B cell (primary cell): Measurements from ENCODE around the gene AP1AR. TPM values are rescaled to one million over a fixed set of nuclear protein-coding genes. Genes with fewer than 3 reads are reported as not detected.

Experiments used
- ATAC-seq: fragments of 200-7000 bp; cut with Tn5 transposase; one replicate; pipeline ENCODE4 v1.10.0; 2021; ENCODE audit warnings: low read depth, mild to moderate bottlenecking, moderate number of reproducible peaks, moderate library complexity
- CTCF ChIA-PET: fragments of 350-600 bp; sonication (Branson Sonifier 250); formaldehyde crosslinking; loops from one replicate; lab custom pipeline; 2021; ENCODE audit warnings: antibody characterized with exemption, inconsistent platforms; lab: Charles Lee
- POLR2A ChIA-PET: fragments of 350-600 bp; sonication (Branson Sonifier 250); formaldehyde crosslinking; loops from one replicate; lab custom pipeline; 2021; ENCODE audit warnings: antibody characterized with exemption; lab: Charles Lee
- DNase-seq: peaks from one replicate; pipeline ENCODE4 v3.0.0; 2013
- H2AFZ ChIP-seq: 2 replicates; pipeline ENCODE4 v1.6.1; 2012; ENCODE audit warnings: mild to moderate bottlenecking, low read depth, low read length; ENCODE audit not compliant: insufficient read depth, poor library complexity, severe bottlenecking
- H3K27ac ChIP-seq, 2 donors: 1 replicate in 1 of 2; 2 replicates in 1 of 2; pipeline ENCODE4 v1.5.1; 2012 to 2013; ENCODE audit warnings: low read length in 2 of 2, mild to moderate bottlenecking in 2 of 2, moderate library complexity in 1 of 2
- H3K27me3 ChIP-seq, 4 experiments: fragments of 200-600 bp in 1 of 4; sonication (generic) in 1 of 4; replicated peaks in 1 of 4; 1 replicate in 2 of 4; 2 replicates in 2 of 4; pipeline versions ENCODE4 v1.6.1 to v1.7.0; 2013 to 2016; ENCODE audit warnings: low read length in 3 of 4, mild to moderate bottlenecking in 2 of 4, mixed read lengths in 1 of 4, moderate library complexity in 1 of 4; ENCODE audit not compliant: insufficient read depth in 4 of 4, control insufficient read depth in 3 of 4; ENCODE audit errors: control extremely low read depth in 1 of 4
- H3K36me3 ChIP-seq, 2 experiments: replicated peaks in 1 of 2; 1 replicate in 1 of 2; 2 replicates in 1 of 2; pipeline versions ENCODE4 v1.6.1 to v1.7.1; 2013; ENCODE audit warnings: low read length in 1 of 2; ENCODE audit not compliant: insufficient read depth in 2 of 2, control insufficient read depth in 1 of 2; ENCODE audit errors: control extremely low read depth in 1 of 2, extremely low read depth in 1 of 2
- H3K4me1 ChIP-seq, 2 donors: fragments of 200-600 bp in 1 of 2; sonication (generic) in 1 of 2; 1 replicate in 1 of 2; 2 replicates in 1 of 2; pipeline versions ENCODE4 v1.5.1 to v1.6.1; 2013 to 2017; ENCODE audit warnings: low read length in 2 of 2; ENCODE audit not compliant: control insufficient read depth in 2 of 2, insufficient read depth in 2 of 2
- H3K4me2 ChIP-seq: replicated peaks from 2 replicates; pipeline ENCODE3; 2012; ENCODE audit warnings: mild to moderate bottlenecking, low read depth, low read length; ENCODE audit not compliant: poor library complexity, severe bottlenecking
- H3K4me3 ChIP-seq, 5 experiments: fragments of 200-600 bp in 1 of 5; sonication (generic) in 1 of 5; 1 replicate in 3 of 5; 2 replicates in 2 of 5; pipeline versions ENCODE4 v1.5.1 to v1.7.0; 2011 to 2016; ENCODE audit warnings: low read length in 4 of 5, mild to moderate bottlenecking in 4 of 5, low read depth in 2 of 5, control low read depth in 1 of 5, moderate library complexity in 1 of 5; ENCODE audit not compliant: insufficient read depth in 1 of 5; ENCODE audit errors: control extremely low read depth in 1 of 5, extremely low read depth in 1 of 5
- H3K79me2 ChIP-seq: fragments of 200-600 bp; sonication (generic); one replicate; pipeline ENCODE4 v1.6.0; 2016; ENCODE audit warnings: low read length; ENCODE audit not compliant: control insufficient read depth, insufficient read depth
- H3K9ac ChIP-seq: fragments of 200-600 bp; sonication (generic); 2 replicates; pipeline ENCODE4 v1.6.1; 2017; ENCODE audit warnings: mild to moderate bottlenecking, low read length, moderate library complexity
- H3K9me3 ChIP-seq, 3 donors: one replicate each; pipeline versions ENCODE4 v1.6.1 to v1.7.1; 2013; ENCODE audit warnings: low read length in 2 of 3; ENCODE audit not compliant: control insufficient read depth in 2 of 3, insufficient read depth in 1 of 3; ENCODE audit errors: control extremely low read depth in 1 of 3
- H4K20me1 ChIP-seq: 2 replicates; pipeline ENCODE4 v1.6.0; 2012; ENCODE audit warnings: mild to moderate bottlenecking, low read length; ENCODE audit not compliant: insufficient read depth, control insufficient read depth, poor library complexity, severe bottlenecking
- H3K27ac Mint-ChIP-seq: one replicate; pipeline ENCODE4 v1.8.0; 2021; ENCODE audit warnings: mixed read lengths
- H3K27me3 Mint-ChIP-seq: one replicate; pipeline ENCODE4 v1.8.0; 2021; ENCODE audit warnings: mixed read lengths
- H3K4me1 Mint-ChIP-seq: one replicate; pipeline ENCODE4 v1.8.0; 2021; ENCODE audit warnings: mixed read lengths
- H3K4me3 Mint-ChIP-seq: one replicate; pipeline ENCODE4 v1.8.0; 2021; ENCODE audit warnings: mixed read lengths
- H3K9me3 Mint-ChIP-seq: one replicate; pipeline ENCODE4 v1.8.0; 2022; ENCODE audit warnings: mixed read lengths; ENCODE audit not compliant: insufficient read depth
- EZH2 ChIP-seq: IDR thresholded peaks from 2 replicates; pipeline ENCODE4 v1.6.1; 2012; ENCODE audit warnings: borderline replicate concordance, low read depth, mild to moderate bottlenecking, moderate library complexity, low read length; ENCODE audit not compliant: insufficient read depth, poor library complexity, severe bottlenecking
- WGBS: methylation state at CpG from one replicate; pipeline ENCODE4 v1.1.5; 2013; ENCODE audit warnings: missing lambda C conversion rate; ENCODE audit not compliant: insufficient coverage; 5-methylcytosine and 5-hydroxymethylcytosine counted together
- intact Hi-C: fragments of 100-400 bp; cut with micrococcal nuclease; formaldehyde crosslinking; loops from one replicate; pipeline ENCODE4 v1.10.0; 2022
- polyA plus RNA-seq: library from polyadenylated mRNA; depleted of rRNA; stranded (reverse); fragments of >200 nt; gene quantifications from 2 replicates; pipeline ENCODE4 v1.2.3, GENCODE V29; 2012
- total RNA-seq, 2 donors: library from RNA; stranded (reverse); fragments of 120-200 nt in 1 of 2; gene quantifications; 1 replicate in 1 of 2; 2 replicates in 1 of 2; pipeline versions ENCODE4 v1.2.3 to v1.2.4, GENCODE V29; 2013 to 2022
- TF ChIP-seq, protein P1 (sequence below): fragments of 200-600 bp; IDR thresholded peaks from one replicate; pipeline ENCODE4 v1.8.0; 2022; ENCODE audit warnings: antibody characterized with exemption, mild to moderate bottlenecking

AP1AR gene
- total and polyA plus RNA-seq, 2 donors (not counting 1 experiment from before 2014, with no cell fraction given) = 3.4 to 20.3 TPM

GRCh38 chr4:112282860-112283667 is 51.5 kb downstream of the AP1AR start:
- H3K4me2 ChIP-seq = peak overlapping the region; percentile 91
- Mint-ChIP-seq H3K9me3 (peaks cover 3% of the 10 kb centered on the region), H3K4me1 (peaks cover 82% of the 10 kb centered on the region), H3K4me3 (peak overlapping the region; percentile 80), H3K27me3 (no peaks in the 10 kb centered on the region), H3K27ac (peak overlapping the region; percentile 57)
- POLR2A ChIA-PET = no interaction called here
- WGBS = 65% methylated on average over 2 of the region's 4 CpGs
- peaks cover 86% of the 10 kb centered on the region for H3K79me2 ChIP-seq
- CTCF ChIA-PET = interaction anchor here (3.0 to 9.2 kb wide), 2 partner anchors 38 to 50 kb away, joined by 19 to 65 read pairs; partner anchors contain the start of gene AP1AR
- ATAC-seq = no peak
- peaks cover 2 to 11% (median 5%) of the 10 kb centered on the region in 3 donors for H3K9me3 ChIP-seq
- peaks cover 1 to 9% of the 10 kb centered on the region in 2 experiments for H3K36me3 ChIP-seq
- peaks cover 66 to 70% of the 10 kb centered on the region in 2 donors for H3K4me1 ChIP-seq
- TF ChIP-seq, protein P1, sequence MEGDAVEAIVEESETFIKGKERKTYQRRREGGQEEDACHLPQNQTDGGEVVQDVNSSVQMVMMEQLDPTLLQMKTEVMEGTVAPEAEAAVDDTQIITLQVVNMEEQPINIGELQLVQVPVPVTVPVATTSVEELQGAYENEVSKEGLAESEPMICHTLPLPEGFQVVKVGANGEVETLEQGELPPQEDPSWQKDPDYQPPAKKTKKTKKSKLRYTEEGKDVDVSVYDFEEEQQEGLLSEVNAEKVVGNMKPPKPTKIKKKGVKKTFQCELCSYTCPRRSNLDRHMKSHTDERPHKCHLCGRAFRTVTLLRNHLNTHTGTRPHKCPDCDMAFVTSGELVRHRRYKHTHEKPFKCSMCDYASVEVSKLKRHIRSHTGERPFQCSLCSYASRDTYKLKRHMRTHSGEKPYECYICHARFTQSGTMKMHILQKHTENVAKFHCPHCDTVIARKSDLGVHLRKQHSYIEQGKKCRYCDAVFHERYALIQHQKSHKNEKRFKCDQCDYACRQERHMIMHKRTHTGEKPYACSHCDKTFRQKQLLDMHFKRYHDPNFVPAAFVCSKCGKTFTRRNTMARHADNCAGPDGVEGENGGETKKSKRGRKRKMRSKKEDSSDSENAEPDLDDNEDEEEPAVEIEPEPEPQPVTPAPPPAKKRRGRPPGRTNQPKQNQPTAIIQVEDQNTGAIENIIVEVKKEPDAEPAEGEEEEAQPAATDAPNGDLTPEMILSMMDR = no peak
- no peak for TF ChIP-seq EZH2
- H4K20me1 ChIP-seq = no peaks in the 10 kb centered on the region
- intact Hi-C loops = loop anchor here (10.0 kb wide), 1 partner anchor 1282 kb away; no protein-coding TSS in a partner anchor
- H2AFZ ChIP-seq = no peak overlapping the region
- H3K4me3 ChIP-seq = peak overlapping the region in 4 of 5 experiments; percentile 85 to 95 (median 91)
- H3K9ac ChIP-seq = peak overlapping the region; percentile 90
- peak overlapping the region in 1 of 2 donors; percentile 95 for H3K27ac ChIP-seq
- no peak for DNase-seq
- H3K27me3 ChIP-seq = no peaks in the 10 kb centered on the region
